Erythroblast (primary cell): Measurements from ENCODE around the gene MSANTD1.

Experiments
- GATA1 ChIP-seq: IDR thresholded peaks from 2 replicates; pipeline ENCODE4 v1.6.1; 2011; ENCODE audit warnings: low read depth, mild to moderate bottlenecking, control low read depth, low read length, moderate library complexity
- POLR2A ChIP-seq: IDR thresholded peaks from 2 replicates; pipeline ENCODE4 v1.6.1; 2011; ENCODE audit warnings: mild to moderate bottlenecking, low read length

GRCh38 chr4:3287972-3288570, 39.1 kb downstream of the MSANTD1 start:
- no peak for TF ChIP-seq POLR2A
- TF ChIP-seq GATA1: no peak
